ENCODE measurements around the gene USP34. TPM values are rescaled to one million over a fixed set of nuclear protein-coding genes. Genes with fewer than 3 reads are reported as not detected.

Gene USP34
- total and polyA plus RNA-seq, 4 donors: 13.4 to 82.7 (median 51.1) TPM

- Histone ChIP-seq H3K4me3 (ENCODE audit: low read depth in 1 of 3, low read length in 3 of 3) (no peak overlapping the region), H3K9me3 (ENCODE audit: control insufficient read depth in 4 of 4, low read length in 3 of 4) (no peaks in the 10 kb centered on the region), H3K4me1 (ENCODE audit: control insufficient read depth in 4 of 4, insufficient read depth in 4 of 4, low read length in 3 of 4) (no peaks in the 10 kb centered on the region), H3K9ac (ENCODE audit: low read depth in 1 of 2, low read length in 2 of 2) (no peak overlapping the region), H3K36me3 (ENCODE audit: control insufficient read depth in 4 of 4, insufficient read depth in 3 of 4, low read depth in 1 of 4, low read length in 3 of 4) (peaks cover 0 to 12% (median 8%) of the 10 kb centered on the region in 4 donors), H3K27ac (ENCODE audit: low read depth in 1 of 2, low read length in 2 of 2) (no peak overlapping the region), H3K27me3 (ENCODE audit: control insufficient read depth in 4 of 4, insufficient read depth in 4 of 4, low read length in 3 of 4) (no peaks in the 10 kb centered on the region)
- 97% methylated on average over 3 of the region's 3 CpGs for WGBS
- no peak for DNase-seq (ENCODE audit: low spot score)
- no peak for TF ChIP-seq RXRA (IDR thresholded peaks at IDR 0.05)
- no peak for TF ChIP-seq JUND (IDR thresholded peaks at IDR 0.05)
- TF ChIP-seq NR2F2 (IDR thresholded peaks at IDR 0.05): no peak
- no peak for TF ChIP-seq ZBTB33 (IDR thresholded peaks at IDR 0.05)
- no peak for TF ChIP-seq GABPA (IDR thresholded peaks at IDR 0.05 in 1 of 2, conservative IDR thresholded peaks at IDR 0.05 in 1 of 2)
- TF ChIP-seq TAF1 (conservative IDR thresholded peaks at IDR 0.05): no peak
Measured at GRCh38 chr2:61320181-61320580, 150.7 kb downstream of the USP34 start.

GRCh38 chr2:61318553-61318952, 152.3 kb downstream of the USP34 start:
- H3K9ac ChIP-seq (ENCODE audit: low read depth in 1 of 2, low read length in 2 of 2): no peak overlapping the region
- no peak for DNase-seq (ENCODE audit: low spot score)
- peaks cover 0 to 16% (median 9%) of the 10 kb centered on the region in 4 donors for H3K36me3 ChIP-seq (ENCODE audit: control insufficient read depth in 4 of 4, insufficient read depth in 3 of 4, low read depth in 1 of 4, low read length in 3 of 4)
- no peaks in the 10 kb centered on the region for H3K4me1 ChIP-seq (ENCODE audit: control insufficient read depth in 4 of 4, insufficient read depth in 4 of 4, low read length in 3 of 4)
- TF ChIP-seq EGR1 (IDR thresholded peaks at IDR 0.05; ENCODE audit: low read depth in 2 of 2) (no peak), CTCF (IDR thresholded peaks at IDR 0.05; ENCODE audit: low read depth, low read length, missing input control) (no peak), MAX (IDR thresholded peaks at IDR 0.05) (no peak)
- no peak overlapping the region for H3K4me3 ChIP-seq (ENCODE audit: low read depth in 1 of 3, low read length in 3 of 3)
- no peaks in the 10 kb centered on the region for H3K9me3 ChIP-seq (ENCODE audit: control insufficient read depth in 4 of 4, low read length in 3 of 4)
- H3K27ac ChIP-seq (ENCODE audit: low read depth in 1 of 2, low read length in 2 of 2): no peak overlapping the region
- H3K27me3 ChIP-seq (ENCODE audit: control insufficient read depth in 4 of 4, insufficient read depth in 4 of 4, low read length in 3 of 4): no peaks in the 10 kb centered on the region
- 96% methylated on average over 1 of the region's 1 CpG for WGBS

GRCh38 chr2:61295981-61296380, 174.9 kb downstream of the USP34 start:
- no peak for DNase-seq (ENCODE audit: low spot score)
- no peaks in the 10 kb centered on the region for H3K27me3 ChIP-seq (ENCODE audit: control insufficient read depth in 4 of 4, insufficient read depth in 4 of 4, low read length in 3 of 4)
- H3K4me1 ChIP-seq (ENCODE audit: control insufficient read depth in 4 of 4, insufficient read depth in 4 of 4, low read length in 3 of 4): no peaks in the 10 kb centered on the region
- H3K27ac ChIP-seq (ENCODE audit: low read depth in 1 of 2, low read length in 2 of 2): no peak overlapping the region
- no peak overlapping the region for H3K4me3 ChIP-seq (ENCODE audit: low read depth in 1 of 3, low read length in 3 of 3)
- H3K9ac ChIP-seq (ENCODE audit: low read depth in 1 of 2, low read length in 2 of 2): no peak overlapping the region
- no peaks in the 10 kb centered on the region for H3K9me3 ChIP-seq (ENCODE audit: control insufficient read depth in 4 of 4, low read length in 3 of 4)
- peaks cover 5 to 42% (median 28%) of the 10 kb centered on the region in 4 donors for H3K36me3 ChIP-seq (ENCODE audit: control insufficient read depth in 4 of 4, insufficient read depth in 3 of 4, low read depth in 1 of 4, low read length in 3 of 4)
- 93% methylated on average over 3 of the region's 3 CpGs for WGBS
- no peak for TF ChIP-seq YY1 (IDR thresholded peaks at IDR 0.05)
- no peak for TF ChIP-seq GABPA (IDR thresholded peaks at IDR 0.05 in 1 of 2, conservative IDR thresholded peaks at IDR 0.05 in 1 of 2)
- no peak for TF ChIP-seq TAF1 (conservative IDR thresholded peaks at IDR 0.05)
- TF ChIP-seq MAX (IDR thresholded peaks at IDR 0.05): no peak

Data from liver (tissue), 9 donors.